ENCODE data around the gene KLC3.
"Not testable (repeated sequence)": the region's sequence is repeated elsewhere in the genome, so short reads cannot be mapped to it uniquely, and the experiment has no call there.

The KLC3 gene

GRCh38 chr19:45305007-45305406 lies 35.5 kb upstream of the KLC3 start:
- DNase-seq: no peak
- no peak for TF ChIP-seq CTCF (IDR thresholded peaks at IDR 0.05; ENCODE audit: low read depth, low read length)
- Histone ChIP-seq H3K36me3 (no peaks in the 10 kb centered on the region), H3K4me3 (ENCODE audit: low read depth, low read length) (no peak overlapping the region), H3K4me1 (peaks cover 4% of the 10 kb centered on the region; the same call in 1 of the 2 replicates), H3K27me3 (no peaks in the 10 kb centered on the region), H3K9me3 (no peaks in the 10 kb centered on the region)

GRCh38 chr19:45305421-45305820 lies 35.1 kb upstream of the KLC3 start:
- DNase-seq: no peak
- Histone ChIP-seq H3K36me3 (no peaks in the 10 kb centered on the region), H3K4me3 (ENCODE audit: low read depth, low read length) (no peak overlapping the region), H3K4me1 (peaks cover 4% of the 10 kb centered on the region; the same call in 1 of the 2 replicates), H3K27me3 (no peaks in the 10 kb centered on the region), H3K9me3 (no peaks in the 10 kb centered on the region)
- TF ChIP-seq CTCF (IDR thresholded peaks at IDR 0.05; ENCODE audit: low read depth, low read length): no peak

GRCh38 chr19:45306040-45306439 lies 34.5 kb upstream of the KLC3 start:
- no peaks in the 10 kb centered on the region for H3K36me3 ChIP-seq
- H3K4me3 ChIP-seq (ENCODE audit: low read depth, low read length): no peak overlapping the region
- no peaks in the 10 kb centered on the region for H3K27me3 ChIP-seq
- H3K4me1 ChIP-seq: peaks cover 4% of the 10 kb centered on the region; the same call in 1 of the 2 replicates
- no peaks in the 10 kb centered on the region for H3K9me3 ChIP-seq
- DNase-seq: no peak
- no peak for TF ChIP-seq CTCF (IDR thresholded peaks at IDR 0.05; ENCODE audit: low read depth, low read length)

- peak; percentile 65 for DNase-seq
- H3K4me3 ChIP-seq (ENCODE audit: low read depth, low read length): no peak overlapping the region
- no peak for TF ChIP-seq CTCF (IDR thresholded peaks at IDR 0.05; ENCODE audit: low read depth, low read length)
- no peaks in the 10 kb centered on the region for H3K9me3 ChIP-seq
- H3K27me3 ChIP-seq: no peaks in the 10 kb centered on the region
- peaks cover 4% of the 10 kb centered on the region; the same call in 1 of the 2 replicates for H3K4me1 ChIP-seq
- no peaks in the 10 kb centered on the region for H3K36me3 ChIP-seq
Measured at GRCh38 chr19:45306518-45307027, 34.0 kb upstream of the KLC3 start.

GRCh38 chr19:45307361-45307760 lies 33.2 kb upstream of the KLC3 start:
- peaks cover 4% of the 10 kb centered on the region; the same call in 1 of the 2 replicates for H3K4me1 ChIP-seq
- no peak overlapping the region for H3K4me3 ChIP-seq (ENCODE audit: low read depth, low read length)
- H3K36me3 ChIP-seq: no peaks in the 10 kb centered on the region
- no peak for TF ChIP-seq CTCF (IDR thresholded peaks at IDR 0.05; ENCODE audit: low read depth, low read length)
- H3K9me3 ChIP-seq: no peaks in the 10 kb centered on the region
- H3K27me3 ChIP-seq: no peaks in the 10 kb centered on the region
- no peak for DNase-seq

- not testable (repeated sequence) for DNase-seq; H3K4me3 ChIP-seq (ENCODE audit: low read depth, low read length); H3K36me3 ChIP-seq; H3K27me3 ChIP-seq; H3K4me1 ChIP-seq; H3K9me3 ChIP-seq
Measured at GRCh38 chr19:45309322-45309721, 31.2 kb upstream of the KLC3 start.

- no peak overlapping the region for H3K4me3 ChIP-seq (ENCODE audit: low read depth, low read length)
- no peaks in the 10 kb centered on the region for H3K9me3 ChIP-seq
- DNase-seq: no peak
- H3K4me1 ChIP-seq: peaks cover 3% of the 10 kb centered on the region; the same call in 1 of the 2 replicates
- TF ChIP-seq CTCF (IDR thresholded peaks at IDR 0.05; ENCODE audit: low read depth, low read length): no peak; the same call in 1 of the 2 replicates
- H3K27me3 ChIP-seq: peaks cover 18% of the 10 kb centered on the region
- H3K36me3 ChIP-seq: no peaks in the 10 kb centered on the region
Measured at GRCh38 chr19:45311621-45312020, 28.9 kb upstream of the KLC3 start.

GRCh38 chr19:45312285-45312684 lies 28.3 kb upstream of the KLC3 start:
- H3K4me1 ChIP-seq; H3K9me3 ChIP-seq; DNase-seq; H3K36me3 ChIP-seq; H3K4me3 ChIP-seq (ENCODE audit: low read depth, low read length): not testable (repeated sequence)
- peaks cover 18% of the 10 kb centered on the region for H3K27me3 ChIP-seq
